Spleen (tissue), 7 donors: ENCODE results near the gene LRRC23.

Experiments used
- POLR2A ChIP-seq, 3 donors: fragments of 450-650 bp; IDR thresholded peaks; one replicate each; pipeline ENCODE4 v1.5.1; 2017; ENCODE audit warnings: antibody characterized with exemption in 3 of 3, mild to moderate bottlenecking in 1 of 3
- POLR2AphosphoS5 ChIP-seq, 3 donors: sonication (generic); formaldehyde crosslinking; IDR thresholded peaks; one replicate each; pipeline ENCODE4 v1.5.1; 2017; ENCODE audit warnings: antibody characterized with exemption in 3 of 3
- TF ChIP-seq, protein P1 (sequence below), 11 experiments: fragments of 200-600 bp in 7 of 11; fragments of 450-650 bp in 4 of 11; sonication (generic) in 4 of 11; IDR thresholded peaks in 8 of 11; conservative IDR thresholded peaks in 3 of 11; 1 replicate in 7 of 11; 2 replicates in 4 of 11; pipeline versions ENCODE4 v1.4.0 to v1.8.0; 2016 to 2021; ENCODE audit warnings: antibody characterized with exemption in 11 of 11, inconsistent platforms in 4 of 11, mild to moderate bottlenecking in 1 of 11
- donor health status: DM: no; HTN: no; CAD: no; lungs with moderate emphysema.
- donor health status: DM: no; HTN: no; CAD: no.
- donor health status: DM: no; HTN: no; CAD: no.

DNA sequence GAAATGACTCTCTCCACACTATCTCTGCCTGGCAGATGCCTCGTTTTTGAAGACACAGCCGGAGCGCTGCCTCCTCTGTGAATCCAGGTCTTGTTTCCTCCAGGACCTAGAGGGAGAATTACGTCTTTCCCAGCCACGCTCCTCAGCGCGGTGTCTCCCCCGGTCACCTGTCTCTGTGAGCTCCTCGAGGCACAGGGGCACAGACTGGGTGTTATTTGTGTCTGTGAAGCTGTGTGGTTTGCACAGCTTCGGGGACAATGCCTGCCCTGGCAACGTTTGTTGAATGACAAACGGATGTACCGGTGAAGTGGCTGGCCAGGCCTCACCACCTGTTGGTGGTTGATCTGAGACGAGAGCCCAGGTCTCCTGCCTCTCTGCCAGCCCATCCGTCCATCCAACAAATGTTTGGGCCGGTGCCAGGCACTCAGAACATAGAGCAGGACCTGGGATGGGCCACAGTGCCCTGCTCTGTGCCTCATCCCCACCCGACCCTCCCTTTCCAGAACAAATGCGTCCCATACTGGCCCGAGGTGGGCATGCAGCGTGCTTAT, 52.6 kb downstream of the LRRC23 start:
- TF ChIP-seq POLR2A (IDR thresholded peaks at IDR 0.05) (no peak), POLR2AphosphoS5 (IDR thresholded peaks at IDR 0.05) (peak; percentile 26 to 50 (median 31))
- TF ChIP-seq, protein P1, sequence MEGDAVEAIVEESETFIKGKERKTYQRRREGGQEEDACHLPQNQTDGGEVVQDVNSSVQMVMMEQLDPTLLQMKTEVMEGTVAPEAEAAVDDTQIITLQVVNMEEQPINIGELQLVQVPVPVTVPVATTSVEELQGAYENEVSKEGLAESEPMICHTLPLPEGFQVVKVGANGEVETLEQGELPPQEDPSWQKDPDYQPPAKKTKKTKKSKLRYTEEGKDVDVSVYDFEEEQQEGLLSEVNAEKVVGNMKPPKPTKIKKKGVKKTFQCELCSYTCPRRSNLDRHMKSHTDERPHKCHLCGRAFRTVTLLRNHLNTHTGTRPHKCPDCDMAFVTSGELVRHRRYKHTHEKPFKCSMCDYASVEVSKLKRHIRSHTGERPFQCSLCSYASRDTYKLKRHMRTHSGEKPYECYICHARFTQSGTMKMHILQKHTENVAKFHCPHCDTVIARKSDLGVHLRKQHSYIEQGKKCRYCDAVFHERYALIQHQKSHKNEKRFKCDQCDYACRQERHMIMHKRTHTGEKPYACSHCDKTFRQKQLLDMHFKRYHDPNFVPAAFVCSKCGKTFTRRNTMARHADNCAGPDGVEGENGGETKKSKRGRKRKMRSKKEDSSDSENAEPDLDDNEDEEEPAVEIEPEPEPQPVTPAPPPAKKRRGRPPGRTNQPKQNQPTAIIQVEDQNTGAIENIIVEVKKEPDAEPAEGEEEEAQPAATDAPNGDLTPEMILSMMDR (IDR thresholded peaks at IDR 0.05 in 8 of 11, conservative IDR thresholded peaks at IDR 0.05 in 3 of 11): no peak
